Glutamatergic neuron (in vitro differentiated cells): ENCODE measurements around the gene PTN. TPM values are rescaled to one million over a fixed set of nuclear protein-coding genes. Genes with fewer than 3 reads are reported as not detected.

Experiments used
- DNase-seq: peaks from one replicate; pipeline ENCODE4 v3.0.0; 2022
- H3K27ac Mint-ChIP-seq: one replicate; pipeline ENCODE4 v1.8.0; 2020; ENCODE audit warnings: mild to moderate bottlenecking, mixed read lengths, inconsistent platforms; ENCODE audit not compliant: unreplicated experiment
- H3K27me3 Mint-ChIP-seq: one replicate; pipeline ENCODE4 v1.8.0; 2020; ENCODE audit warnings: mild to moderate bottlenecking, moderate library complexity, mixed read lengths, inconsistent platforms; ENCODE audit not compliant: unreplicated experiment
- H3K36me3 Mint-ChIP-seq: one replicate; pipeline ENCODE4 v1.8.0; 2020; ENCODE audit warnings: mild to moderate bottlenecking, mixed read lengths, inconsistent platforms; ENCODE audit not compliant: unreplicated experiment
- H3K4me1 Mint-ChIP-seq: one replicate; pipeline ENCODE4 v1.8.0; 2020; ENCODE audit warnings: mild to moderate bottlenecking, low read depth, mixed read lengths, inconsistent platforms; ENCODE audit not compliant: unreplicated experiment
- H3K4me3 Mint-ChIP-seq: one replicate; pipeline ENCODE4 v1.8.0; 2020; ENCODE audit warnings: mild to moderate bottlenecking, mixed read lengths, inconsistent platforms; ENCODE audit not compliant: unreplicated experiment
- H3K9me3 Mint-ChIP-seq: one replicate; pipeline ENCODE4 v1.8.0; 2020; ENCODE audit warnings: mild to moderate bottlenecking, moderate library complexity, mixed read lengths, inconsistent platforms; ENCODE audit not compliant: unreplicated experiment
- total RNA-seq: library from RNA; stranded (reverse); fragmentation: NEBNext Ultra II Directional; extraction: Animal tissue kit (Norgen Biotek cat#: 25700); gene quantifications from one replicate; pipeline ENCODE4 v1.2.1, GENCODE V29; 2021; ENCODE audit not compliant: unreplicated experiment
- TF ChIP-seq, protein P1 (sequence below): fragments of 200-600 bp; sonication (generic); IDR thresholded peaks from one replicate; pipeline ENCODE4 v1.5.0; 2021; ENCODE audit not compliant: partially characterized antibody, unreplicated experiment

Gene PTN
- total RNA-seq, 1 donor from 2014 or later, result 40.0 TPM

GRCh38 chr7:137313201-137313600 is 30.3 kb downstream of the PTN start:
- Mint-ChIP-seq H3K4me1 (peaks cover 18% of the 10 kb centered on the region), H3K36me3 (no peaks in the 10 kb centered on the region), H3K27ac (no peak overlapping the region), H3K27me3 (peaks cover 5% of the 10 kb centered on the region), H3K4me3 (no peak overlapping the region), H3K9me3 (no peaks in the 10 kb centered on the region)
- no peak for DNase-seq
- TF ChIP-seq, protein P1, sequence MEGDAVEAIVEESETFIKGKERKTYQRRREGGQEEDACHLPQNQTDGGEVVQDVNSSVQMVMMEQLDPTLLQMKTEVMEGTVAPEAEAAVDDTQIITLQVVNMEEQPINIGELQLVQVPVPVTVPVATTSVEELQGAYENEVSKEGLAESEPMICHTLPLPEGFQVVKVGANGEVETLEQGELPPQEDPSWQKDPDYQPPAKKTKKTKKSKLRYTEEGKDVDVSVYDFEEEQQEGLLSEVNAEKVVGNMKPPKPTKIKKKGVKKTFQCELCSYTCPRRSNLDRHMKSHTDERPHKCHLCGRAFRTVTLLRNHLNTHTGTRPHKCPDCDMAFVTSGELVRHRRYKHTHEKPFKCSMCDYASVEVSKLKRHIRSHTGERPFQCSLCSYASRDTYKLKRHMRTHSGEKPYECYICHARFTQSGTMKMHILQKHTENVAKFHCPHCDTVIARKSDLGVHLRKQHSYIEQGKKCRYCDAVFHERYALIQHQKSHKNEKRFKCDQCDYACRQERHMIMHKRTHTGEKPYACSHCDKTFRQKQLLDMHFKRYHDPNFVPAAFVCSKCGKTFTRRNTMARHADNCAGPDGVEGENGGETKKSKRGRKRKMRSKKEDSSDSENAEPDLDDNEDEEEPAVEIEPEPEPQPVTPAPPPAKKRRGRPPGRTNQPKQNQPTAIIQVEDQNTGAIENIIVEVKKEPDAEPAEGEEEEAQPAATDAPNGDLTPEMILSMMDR, result no peak

DNA sequence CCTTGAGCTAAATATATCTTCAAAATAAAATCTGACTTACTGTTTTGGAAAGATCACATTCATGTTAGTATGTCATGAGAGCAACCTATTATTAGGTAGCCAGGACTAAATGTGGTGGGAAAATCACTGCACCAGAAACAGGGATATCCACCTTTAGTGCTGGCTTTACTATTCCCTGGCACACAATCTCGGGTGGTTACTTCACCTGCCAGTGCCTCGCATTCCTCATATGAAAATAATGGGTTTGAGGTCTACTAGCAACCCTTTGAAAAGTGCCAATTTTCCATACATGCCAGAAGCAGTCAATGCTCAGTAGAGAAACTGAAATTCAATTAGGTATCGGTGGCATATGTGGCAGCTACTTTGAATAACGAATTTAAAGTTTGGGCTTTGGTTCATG is 36.8 kb downstream of the PTN start:
- no peaks in the 10 kb centered on the region for H3K36me3 Mint-ChIP-seq
- H3K4me1 Mint-ChIP-seq, result peaks cover 11% of the 10 kb centered on the region
- TF ChIP-seq, protein P1, result no peak
- DNase-seq, result no peak
- H3K27ac Mint-ChIP-seq, result no peak overlapping the region
- H3K9me3 Mint-ChIP-seq, result no peaks in the 10 kb centered on the region
- no peak overlapping the region for H3K4me3 Mint-ChIP-seq
- peaks cover 3% of the 10 kb centered on the region for H3K27me3 Mint-ChIP-seq

DNA sequence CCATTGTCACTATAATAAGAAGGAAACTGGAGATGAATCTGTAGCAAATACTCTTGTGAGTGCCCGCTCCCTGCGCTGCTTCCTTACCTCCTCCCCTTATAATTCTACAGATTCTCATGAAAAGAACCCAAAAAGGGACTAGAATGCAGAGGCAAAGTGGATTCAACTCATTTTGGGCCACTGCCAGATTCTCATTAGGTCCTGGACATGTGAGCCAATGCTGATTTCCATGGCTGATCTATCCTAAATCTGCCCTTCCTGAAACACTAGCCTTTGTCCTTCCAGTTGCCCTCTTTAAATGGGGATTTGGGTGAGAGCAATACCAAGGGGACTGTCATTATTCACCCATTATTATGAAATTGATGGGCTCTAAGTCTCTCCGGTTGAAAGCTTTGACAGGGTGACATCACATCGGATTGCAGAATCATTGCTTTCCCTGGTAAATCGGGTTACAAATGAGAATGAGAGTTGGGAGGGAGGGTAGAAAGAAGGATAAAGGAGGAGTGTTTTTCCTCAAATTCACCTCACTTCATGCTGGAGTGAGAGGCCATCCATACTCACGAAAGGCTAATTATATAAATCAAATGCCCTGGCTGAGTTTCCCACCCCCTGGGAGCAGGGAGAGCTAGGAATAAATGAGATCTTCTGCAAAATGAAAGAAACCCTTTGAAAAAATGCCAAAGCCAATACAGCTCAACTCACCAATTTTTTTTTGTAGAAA is 37.5 kb downstream of the PTN start:
- H3K36me3 Mint-ChIP-seq, result no peaks in the 10 kb centered on the region
- no peak for DNase-seq
- peaks cover 3% of the 10 kb centered on the region for H3K27me3 Mint-ChIP-seq
- H3K4me1 Mint-ChIP-seq, result peaks cover 11% of the 10 kb centered on the region
- H3K4me3 Mint-ChIP-seq, result no peak overlapping the region
- TF ChIP-seq, protein P1, result no peak
- no peaks in the 10 kb centered on the region for H3K9me3 Mint-ChIP-seq
- H3K27ac Mint-ChIP-seq, result no peak overlapping the region

GRCh38 chr7:137304624-137305235 is 38.8 kb downstream of the PTN start:
- TF ChIP-seq, protein P1, result no peak
- Mint-ChIP-seq H3K27ac (no peak overlapping the region), H3K36me3 (no peaks in the 10 kb centered on the region), H3K4me3 (no peak overlapping the region), H3K4me1 (peaks cover 11% of the 10 kb centered on the region), H3K27me3 (no peaks in the 10 kb centered on the region), H3K9me3 (no peaks in the 10 kb centered on the region)
- no peak for DNase-seq

GRCh38 chr7:137304165-137304564 is 39.4 kb downstream of the PTN start:
- Mint-ChIP-seq H3K27me3 (no peaks in the 10 kb centered on the region), H3K4me3 (no peak overlapping the region), H3K36me3 (no peaks in the 10 kb centered on the region), H3K4me1 (peaks cover 11% of the 10 kb centered on the region), H3K9me3 (no peaks in the 10 kb centered on the region), H3K27ac (no peak overlapping the region)
- TF ChIP-seq, protein P1, result no peak
- DNase-seq, result no peak
